ENCODE data around the gene FCHSD2. TPM values are rescaled to one million over a fixed set of nuclear protein-coding genes. Genes with fewer than 3 reads are reported as not detected.
"Not testable (repeated sequence)": the region's sequence is repeated elsewhere in the genome, so short reads cannot be mapped to it uniquely, and the experiment has no call there.

Gene FCHSD2
- total RNA-seq, 1 donor from 2014 or later: 13.1 TPM

DNA sequence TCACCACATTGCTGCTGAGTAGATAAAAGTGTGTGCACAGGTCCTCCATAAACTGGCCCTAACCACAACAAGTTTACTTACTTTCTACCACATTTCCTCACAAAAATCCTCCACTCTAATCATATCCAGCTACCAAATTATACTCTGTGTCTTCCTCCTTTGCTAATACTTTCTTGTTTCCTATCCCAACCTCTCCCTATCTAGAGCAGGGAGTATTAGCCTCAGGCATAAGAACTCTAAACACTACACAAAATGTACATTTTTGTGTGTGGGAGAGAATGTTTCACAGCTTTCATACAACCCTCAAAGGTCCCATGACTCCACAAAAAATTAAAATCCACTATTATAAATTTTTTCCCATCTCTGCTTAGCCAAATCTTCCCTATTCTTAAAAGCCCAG is 255.5 kb downstream of the FCHSD2 start:
- DNase-seq (ENCODE audit: low read depth): no peak

DNA sequence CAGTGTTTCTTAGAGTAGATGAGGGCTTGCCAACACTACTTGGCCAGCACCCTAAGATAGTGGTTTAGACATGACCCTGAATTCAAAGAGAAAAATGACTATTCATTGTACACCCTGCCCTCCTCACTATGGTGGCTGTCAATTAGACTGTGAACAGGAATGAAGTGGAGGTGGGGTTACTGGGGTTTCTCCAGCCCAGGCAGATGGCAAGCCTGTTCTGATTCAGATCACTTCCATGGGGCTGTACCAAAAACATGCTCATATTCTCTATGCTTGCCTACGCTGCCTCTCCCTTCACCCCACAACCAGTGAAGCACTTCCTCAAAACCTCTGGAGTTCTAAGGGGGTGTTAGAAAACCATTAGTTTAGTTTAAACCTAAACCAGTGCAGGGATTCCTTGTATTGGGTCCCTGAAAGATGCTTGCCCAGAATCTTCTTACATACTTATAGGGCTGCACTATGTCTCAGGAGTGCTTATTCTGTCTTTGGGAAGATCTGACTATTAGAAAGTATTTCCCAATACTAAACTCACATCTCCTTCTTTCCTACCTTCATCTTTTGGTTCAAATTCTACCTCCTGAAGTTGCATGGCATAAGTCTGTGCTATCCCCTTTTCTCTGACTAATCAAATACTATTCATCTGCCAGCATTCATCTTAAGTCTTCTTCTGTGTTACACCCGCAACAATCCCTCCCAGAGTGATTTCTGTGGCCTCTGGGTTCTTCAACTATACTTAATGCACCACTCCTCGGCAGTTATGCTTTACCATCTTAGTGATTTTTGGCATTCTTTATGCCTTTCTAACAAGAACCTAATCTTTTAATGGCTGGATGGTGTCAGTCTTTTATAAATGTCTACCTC is 256.1 kb downstream of the FCHSD2 start:
- no peak for DNase-seq (ENCODE audit: low read depth)

DNA sequence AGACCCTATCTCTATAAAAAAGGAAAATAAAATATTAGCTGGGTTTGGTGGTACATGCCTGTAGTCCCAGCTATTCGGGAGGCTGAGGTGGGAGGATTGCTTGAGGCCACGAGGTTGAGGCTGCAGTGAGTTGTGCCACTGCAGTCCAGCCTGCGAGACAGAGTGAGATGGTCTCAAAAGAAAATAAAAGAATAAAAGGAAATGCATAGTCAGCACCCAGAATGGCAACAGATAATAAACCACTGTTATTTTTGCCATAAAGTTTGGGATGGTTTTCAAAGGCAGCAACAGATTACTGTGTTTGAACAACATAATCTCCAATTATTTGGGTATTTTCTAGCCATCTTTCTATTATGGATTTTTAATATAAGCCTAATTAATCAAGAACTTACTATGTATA is 266.0 kb downstream of the FCHSD2 start:
- DNase-seq (ENCODE audit: low read depth): no peak

DNA sequence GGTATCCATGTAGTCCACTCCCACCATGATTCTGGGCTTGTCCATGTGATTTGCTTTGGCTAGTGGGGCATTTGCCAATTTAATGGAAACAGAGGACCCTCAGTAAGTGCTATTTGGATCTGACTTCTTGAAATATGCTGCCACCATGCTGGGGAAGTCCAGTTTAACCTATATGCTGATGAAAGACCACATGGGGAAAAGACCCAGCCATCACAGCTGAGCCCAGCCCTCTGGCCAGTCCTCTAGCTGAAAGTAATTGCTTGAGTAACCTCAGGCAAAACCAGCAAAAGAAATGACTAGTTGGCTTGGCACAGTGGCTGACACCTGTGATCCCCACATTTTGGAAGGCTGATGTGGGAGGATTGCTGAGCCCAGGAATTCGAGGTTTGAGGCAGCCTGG is 266.4 kb downstream of the FCHSD2 start:
- peak; percentile 46 for DNase-seq (ENCODE audit: low read depth)

DNA sequence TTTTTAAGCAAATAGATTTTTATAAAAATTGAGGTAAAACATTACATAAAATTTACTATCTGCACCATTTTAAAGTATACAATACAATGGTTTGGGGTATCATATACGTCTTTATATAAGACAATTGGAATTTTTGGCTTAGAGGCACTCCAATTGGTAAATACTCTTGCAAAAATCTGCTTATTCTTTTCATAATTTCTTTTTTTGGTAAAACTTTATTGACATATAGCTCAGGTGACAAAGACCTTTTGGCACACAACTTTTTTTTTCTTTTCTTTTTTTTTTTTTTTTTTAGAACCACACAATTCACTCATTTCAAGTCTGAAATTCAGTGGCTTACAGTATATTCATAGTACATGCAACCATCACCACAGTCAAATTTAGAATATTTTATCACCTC is 270.1 kb downstream of the FCHSD2 start:
- DNase-seq (ENCODE audit: low read depth): no peak

DNA sequence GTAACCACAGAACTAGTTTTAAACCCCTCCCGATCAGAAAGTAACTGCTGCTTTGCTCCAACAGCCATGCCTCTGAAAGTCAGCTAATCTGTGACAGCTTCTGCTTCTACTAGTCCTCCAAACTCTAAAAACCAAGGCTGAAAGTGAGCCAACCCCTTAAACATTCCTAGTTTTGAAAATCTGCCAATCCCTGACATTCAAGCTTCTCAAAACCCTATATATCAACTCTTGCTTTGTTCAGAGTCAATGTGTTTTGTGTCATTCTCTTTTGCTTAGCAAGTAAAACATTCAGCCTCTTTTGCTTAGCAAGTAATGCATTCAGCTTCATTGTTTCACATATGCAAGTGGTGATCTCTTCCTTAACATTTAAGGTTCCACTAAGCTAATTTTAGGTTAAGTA is 271.0 kb downstream of the FCHSD2 start:
- no peak for DNase-seq (ENCODE audit: low read depth)

DNA sequence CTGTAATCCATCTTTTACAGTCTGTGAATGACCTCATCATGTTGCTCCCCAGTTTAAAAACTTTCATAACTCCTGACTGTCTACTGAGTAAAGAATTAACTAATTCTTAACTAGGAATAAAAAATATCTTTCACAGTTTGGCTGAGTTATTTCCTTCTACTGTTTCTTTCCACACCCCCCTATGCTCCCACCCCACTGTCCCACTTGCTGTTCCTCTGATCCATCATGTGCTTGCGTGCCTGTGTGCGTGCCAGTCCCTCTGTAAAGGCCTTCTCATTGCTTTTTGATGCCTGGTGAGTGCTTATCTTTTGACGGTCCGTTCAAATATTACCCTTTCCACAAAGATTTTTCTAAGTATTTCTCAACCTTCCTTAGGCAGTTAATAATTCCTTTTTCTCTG is 272.3 kb downstream of the FCHSD2 start:
- DNase-seq (ENCODE audit: low read depth): no peak

DNA sequence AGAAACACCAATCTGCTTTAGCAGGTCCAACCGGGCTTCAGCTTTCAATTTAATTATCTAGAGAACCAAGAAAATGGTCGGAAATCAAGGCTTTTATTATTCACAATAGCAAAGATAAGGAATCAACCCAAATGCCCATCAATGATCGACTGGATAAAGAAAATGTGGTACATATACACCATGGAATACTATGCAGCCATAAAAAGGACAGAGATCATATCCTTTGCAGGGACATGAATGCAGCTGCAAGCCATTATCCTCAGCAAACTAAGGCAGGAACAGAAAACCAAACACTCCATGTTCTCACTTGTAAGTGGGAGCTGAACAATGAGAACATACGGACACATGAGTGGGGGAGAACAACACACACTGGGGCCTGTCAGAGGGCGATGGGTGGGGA is 274.1 kb downstream of the FCHSD2 start:
- no peak for DNase-seq (ENCODE audit: low read depth)

DNA sequence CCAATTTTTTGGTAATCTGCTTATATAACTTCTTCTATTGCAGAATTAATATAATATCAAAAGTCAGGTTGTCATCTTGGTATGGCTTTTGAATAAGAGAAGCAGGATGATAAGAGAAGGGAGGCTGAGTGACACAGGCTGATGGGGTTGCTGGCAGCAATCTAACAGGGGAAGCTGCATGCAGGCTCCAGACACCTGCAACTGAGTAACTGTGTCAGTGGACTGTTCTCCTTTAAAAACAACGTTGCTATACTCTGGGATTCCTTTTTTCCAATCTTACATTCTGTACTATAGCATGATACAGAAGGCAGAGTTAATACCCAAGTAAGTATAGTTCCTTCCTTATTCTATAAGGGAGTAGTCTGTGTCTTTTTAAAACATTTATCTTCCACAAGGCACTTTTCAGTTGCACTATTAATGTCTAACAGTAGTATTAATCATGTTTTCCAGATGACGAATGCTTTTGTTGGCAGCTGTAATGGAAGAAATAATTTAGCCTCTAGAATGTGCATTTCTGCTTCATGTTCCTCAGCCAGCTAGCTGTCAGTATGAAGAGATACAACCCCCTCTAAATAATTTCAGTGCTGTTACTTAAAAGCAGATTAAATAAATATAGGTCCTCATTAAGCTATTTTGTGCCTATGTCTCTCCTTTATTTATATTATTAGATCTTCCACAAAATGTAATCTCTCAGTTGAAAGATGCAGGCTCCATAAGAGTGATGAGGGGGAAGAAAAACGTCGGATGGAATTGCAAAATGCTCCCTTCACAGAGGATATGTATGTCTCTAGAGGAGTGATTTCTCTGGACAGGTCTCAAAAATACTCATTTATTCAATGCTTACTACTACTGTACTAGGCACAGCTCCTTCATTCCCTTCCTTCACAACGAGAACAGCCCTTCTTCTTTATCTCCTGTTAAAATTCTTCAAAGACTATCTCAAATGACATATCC is 277.1 kb downstream of the FCHSD2 start:
- DNase-seq (ENCODE audit: low read depth): peak; percentile 23

DNA sequence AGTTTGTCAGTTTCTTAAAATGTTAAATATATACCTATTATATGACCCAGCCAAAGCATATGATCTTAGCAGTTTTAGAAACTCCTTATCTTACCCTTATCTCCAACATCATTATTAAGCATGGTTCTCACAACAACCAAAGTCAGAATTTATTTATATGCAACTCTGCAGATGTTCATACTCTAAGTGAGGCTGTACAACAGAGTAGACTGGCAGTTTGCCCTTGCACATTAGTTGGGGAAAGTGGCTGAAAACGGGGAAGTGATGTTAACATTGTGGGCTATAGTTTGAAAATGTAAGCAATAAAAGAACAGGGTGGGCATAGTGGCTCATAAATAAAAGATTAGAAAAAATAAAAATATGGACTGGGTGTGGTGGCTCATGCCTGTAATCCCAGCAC is 278.2 kb downstream of the FCHSD2 start:
- DNase-seq (ENCODE audit: low read depth): no peak

DNA sequence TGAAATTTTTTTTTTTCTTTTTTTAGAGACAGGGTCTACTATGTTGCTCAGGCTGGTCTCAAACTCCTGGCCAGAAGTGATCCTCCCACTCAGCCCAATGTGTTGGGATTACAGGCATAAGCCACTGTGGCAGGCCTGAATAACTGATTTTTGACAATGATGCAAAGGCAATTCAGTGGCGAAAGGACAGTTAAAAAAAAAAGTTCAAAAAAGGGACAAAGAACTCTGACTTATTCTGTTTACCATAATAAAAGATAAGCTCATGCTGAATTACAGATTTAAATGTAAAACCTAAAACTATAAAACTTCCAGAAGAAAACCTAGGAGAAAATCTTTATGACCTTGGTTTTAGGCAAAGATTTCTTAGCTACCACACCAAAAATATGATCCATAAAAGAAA is 279.0 kb downstream of the FCHSD2 start:
- no peak for DNase-seq (ENCODE audit: low read depth)

DNA sequence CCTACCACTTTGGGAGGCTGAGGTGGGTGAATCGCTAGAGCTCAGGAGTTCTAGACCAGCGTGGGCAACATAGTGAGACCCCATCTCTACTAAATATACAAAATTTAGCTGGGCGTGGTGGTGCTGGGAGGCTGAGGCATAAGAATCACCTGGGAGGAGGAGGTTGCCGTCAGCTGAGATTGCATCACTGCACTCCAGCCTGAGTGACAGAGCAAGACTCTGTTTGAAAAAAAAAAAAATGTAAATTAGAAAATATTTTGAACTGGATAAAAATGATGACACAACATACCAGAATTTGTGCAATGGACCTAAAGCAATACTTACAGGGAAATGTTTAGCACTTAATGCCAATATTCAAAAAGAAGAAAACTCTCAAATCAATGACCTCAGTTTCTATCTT is 281.5 kb downstream of the FCHSD2 start:
- DNase-seq (ENCODE audit: low read depth): no peak

DNA sequence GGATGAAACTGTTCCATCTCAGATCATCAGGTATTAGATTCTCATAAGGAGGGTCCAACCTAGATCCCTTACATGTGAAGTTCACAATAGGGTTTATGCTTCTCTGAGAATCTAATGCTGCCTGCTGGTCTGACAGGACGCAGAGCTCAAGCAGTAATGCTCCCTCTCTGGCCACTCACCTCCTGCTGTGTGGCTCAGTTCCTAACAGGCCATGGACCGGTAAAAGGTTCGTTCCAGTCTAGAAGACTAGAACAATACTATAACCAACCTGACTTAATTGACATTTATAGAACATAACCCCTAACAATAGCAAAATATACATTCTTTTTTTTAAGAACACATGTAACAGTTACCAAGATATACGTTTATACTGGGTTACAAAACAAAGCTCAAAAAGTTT is 282.1 kb downstream of the FCHSD2 start:
- DNase-seq (ENCODE audit: low read depth): no peak

DNA sequence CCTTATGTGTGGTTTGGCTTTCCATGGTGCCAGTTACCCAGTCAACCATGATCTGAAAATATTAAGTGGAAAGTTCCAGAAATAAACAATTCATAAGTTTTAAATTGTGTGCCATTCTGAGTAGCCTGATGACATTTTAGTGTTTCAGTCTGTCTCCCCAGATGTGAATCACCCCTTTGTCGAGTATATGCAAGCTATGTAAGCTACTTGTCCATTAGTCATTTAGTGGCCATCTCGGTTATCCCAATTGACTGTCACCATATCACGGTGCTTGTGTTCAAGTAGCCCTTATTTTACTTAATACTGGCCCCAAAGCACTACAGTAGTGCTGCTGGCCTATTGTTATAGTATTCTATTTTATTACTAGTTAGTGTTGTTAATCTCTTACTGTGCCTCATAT is 283.0 kb downstream of the FCHSD2 start:
- DNase-seq (ENCODE audit: low read depth): no peak

DNA sequence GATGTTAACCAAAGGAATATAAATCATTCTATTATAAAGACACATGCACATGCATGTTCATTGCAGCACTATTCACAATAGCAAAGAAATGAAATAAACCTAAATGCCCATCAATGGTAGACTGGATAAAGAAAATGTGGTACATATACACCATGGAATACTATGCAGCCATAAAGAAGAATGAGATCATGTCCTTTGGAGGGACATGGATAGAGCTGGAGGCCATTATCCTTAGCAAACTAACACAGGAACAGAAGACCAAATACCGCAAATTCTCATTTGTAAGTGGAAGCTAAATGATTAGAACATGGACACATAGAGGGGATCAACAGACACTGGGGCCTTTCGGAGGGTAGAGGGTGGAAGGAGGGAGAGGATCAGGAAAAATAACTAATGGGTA is 283.9 kb downstream of the FCHSD2 start:
- DNase-seq (ENCODE audit: low read depth): not testable (repeated sequence)

DNA sequence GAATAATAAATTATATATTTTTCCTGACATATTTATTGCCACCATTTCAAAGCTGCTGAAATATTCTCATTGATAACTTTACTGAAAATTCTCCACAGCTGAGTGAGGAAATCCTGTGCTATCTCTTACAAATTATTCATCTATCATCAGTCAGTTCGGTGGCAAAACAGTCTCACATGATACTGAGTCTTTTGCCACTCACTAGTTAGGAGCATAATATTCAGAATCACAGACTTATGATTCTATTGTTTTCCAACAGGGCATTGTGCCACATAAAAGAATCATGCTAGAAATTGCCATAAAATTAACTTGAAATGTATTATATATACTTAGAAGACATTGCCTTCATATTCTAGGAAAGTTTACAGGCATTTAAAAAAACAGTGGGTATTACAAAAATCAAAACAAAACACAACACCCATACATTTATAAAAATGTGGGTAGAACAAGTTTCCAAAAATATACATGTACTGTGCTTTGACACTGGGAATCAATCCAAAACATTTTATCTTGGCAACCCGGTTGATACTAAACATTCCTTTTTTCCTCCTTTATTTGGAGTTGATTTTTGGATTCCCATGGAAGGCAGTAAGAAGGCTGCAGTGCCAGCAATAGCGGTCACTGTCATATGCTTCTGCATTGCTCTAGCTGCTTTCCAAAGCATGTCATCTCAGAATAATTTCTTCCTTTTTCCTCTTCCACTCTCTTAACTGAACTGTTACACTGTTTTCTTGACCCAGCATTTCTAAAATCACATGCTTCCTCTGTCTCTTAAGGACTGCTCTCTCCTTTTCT is 285.4 kb downstream of the FCHSD2 start:
- DNase-seq (ENCODE audit: low read depth): peak; percentile 12

DNA sequence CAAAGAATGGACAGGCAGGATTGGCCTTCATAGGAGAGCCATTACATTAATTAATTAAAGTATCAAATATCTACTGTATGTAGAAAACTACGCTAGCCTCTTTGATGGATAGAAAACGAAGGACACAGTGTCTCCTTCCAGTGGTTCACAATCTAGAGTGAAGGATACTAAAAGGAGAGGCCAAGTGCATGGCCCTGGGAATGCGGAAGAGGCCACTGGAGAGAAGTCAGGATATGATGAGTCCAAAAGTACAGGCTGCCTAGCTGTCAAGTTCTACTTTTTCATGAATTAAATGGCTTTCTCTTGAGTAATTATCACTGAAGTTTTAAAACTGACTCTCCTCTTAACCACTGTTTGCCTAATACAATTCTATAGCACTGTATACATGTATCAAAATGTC is 286.1 kb downstream of the FCHSD2 start:
- no peak for DNase-seq (ENCODE audit: low read depth)

DNA sequence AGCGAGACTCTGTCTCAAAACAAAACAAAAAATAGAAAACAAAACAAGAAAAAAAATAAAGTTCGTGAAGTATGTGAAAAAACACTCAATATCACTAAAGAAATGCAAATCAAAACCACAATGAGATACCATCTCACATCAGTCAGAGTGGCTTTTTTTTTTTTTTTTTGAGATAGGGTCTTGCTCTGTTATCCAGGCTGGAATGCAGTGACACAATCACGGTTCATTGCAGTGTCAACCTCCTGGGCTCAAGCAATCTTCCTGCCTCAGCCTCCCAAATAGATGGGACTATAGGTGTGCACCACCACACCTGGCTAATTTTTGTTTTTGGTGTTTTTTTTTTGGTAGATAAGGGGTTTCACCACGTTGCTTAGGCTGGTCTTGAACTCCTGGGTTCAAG is 290.4 kb downstream of the FCHSD2 start:
- no peak for DNase-seq (ENCODE audit: low read depth)

DNA sequence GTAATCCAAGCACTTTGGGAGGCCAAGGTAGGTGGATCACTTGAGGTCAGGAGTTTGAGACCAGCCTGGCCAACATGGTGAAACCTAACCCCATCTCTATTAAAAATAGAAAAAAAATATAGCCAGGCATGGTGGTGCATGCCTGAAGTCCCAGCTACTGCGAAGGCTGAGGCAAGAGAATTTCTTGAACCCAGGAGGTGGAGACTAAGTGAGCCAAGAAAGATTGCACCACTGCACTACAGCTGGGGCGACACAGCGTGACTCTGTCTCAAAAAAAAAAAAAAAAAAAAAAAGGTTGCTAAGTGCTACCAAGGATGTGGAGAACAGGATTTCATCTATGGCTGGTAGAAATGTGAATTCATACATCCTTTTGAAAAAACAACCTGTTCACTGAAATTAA is 291.3 kb downstream of the FCHSD2 start:
- no peak for DNase-seq (ENCODE audit: low read depth)

DNA sequence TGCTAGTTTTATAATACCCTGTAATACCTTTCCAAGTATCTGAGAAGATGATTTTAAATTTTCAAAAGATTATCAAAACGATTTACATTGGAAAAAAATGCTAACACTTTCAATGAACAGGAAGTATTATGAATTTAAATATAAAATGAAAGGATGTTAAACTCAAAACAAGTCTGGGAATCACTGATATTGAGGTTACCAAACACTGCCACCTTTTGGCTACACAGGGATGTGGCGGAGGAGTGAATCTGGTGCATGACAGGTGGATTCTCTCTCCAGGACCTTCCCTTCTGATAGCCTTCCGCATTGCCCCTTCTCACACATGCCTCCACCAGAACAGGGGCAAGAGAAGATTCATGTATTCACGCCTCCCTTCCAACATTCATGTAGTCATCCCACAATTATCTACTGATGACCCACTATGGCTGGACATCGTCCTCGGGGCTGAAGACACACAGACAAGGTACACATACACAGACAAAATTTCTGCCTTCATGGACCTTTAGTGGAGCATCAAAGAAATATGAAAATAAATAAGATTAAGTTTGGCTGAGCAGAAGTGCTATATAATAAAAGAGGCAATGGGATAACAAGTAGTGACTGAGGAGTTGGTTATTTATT is 293.2 kb downstream of the FCHSD2 start:
- DNase-seq (ENCODE audit: low read depth): peak; percentile 52

DNA sequence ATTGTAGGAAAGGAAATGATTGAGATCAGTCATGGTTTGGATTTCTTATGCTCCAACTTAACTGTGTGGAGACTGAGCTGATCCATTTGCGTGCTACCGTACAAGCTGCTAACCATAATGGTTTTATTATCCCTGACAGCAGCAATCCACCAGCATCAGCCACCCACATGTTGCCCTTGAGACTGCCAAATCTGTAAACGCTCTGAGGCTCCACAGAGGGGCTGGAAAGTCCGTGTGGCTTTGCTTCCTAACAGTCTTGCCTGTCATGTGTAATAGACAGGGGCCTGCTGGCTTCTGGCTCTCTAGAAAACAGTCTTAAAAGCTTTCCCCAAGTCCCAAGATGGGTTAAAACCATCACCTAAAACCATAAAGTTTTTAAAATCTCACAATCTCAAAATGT is 297.8 kb downstream of the FCHSD2 start:
- peak; percentile 12 for DNase-seq (ENCODE audit: low read depth)
